GM13976 (cell line): Measurements from ENCODE around the gene AADACL4.

Experiments
- DNase-seq: peaks from one replicate; pipeline ENCODE4 v3.0.0; 2012; ENCODE audit warnings: low spot score
- in situ Hi-C: fragments of 300-500 bp; cut with MboI; formaldehyde crosslinking; loops from one replicate; pipeline ENCODE4 v1.12.0; 2022; ENCODE audit warnings: low sequenced_read_pairs, mixed read lengths, inconsistent platforms; ENCODE audit not compliant: unreplicated experiment
- TF ChIP-seq, protein P1 (sequence below): IDR thresholded peaks from 2 replicates; pipeline ENCODE4 v1.5.1; 2012; ENCODE audit warnings: borderline replicate concordance, mild to moderate bottlenecking; ENCODE audit not compliant: insufficient read depth; ENCODE audit errors: extremely low read depth, missing control alignments, control extremely low read depth

The AADACL4 gene

DNA sequence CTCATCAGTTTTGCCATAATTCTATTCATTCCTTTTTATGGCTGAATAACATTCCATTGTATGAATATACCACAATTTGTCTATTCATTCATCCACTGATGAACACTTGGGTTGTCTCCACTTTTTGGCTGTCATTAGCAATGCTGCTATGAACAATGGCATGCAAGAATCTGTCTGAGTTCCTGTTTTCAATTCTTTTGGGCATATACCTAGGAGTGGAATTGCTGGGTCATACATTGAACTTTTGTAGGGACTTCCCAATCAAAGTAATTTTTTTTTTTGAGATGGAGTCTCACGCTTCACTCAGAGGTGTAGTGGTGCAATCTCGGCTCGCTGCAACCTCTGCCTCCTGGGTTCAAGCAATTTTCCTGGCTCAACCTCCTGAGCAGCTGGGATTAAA lies 34.9 kb downstream of the AADACL4 start:
- in situ Hi-C loops: no loop called here
- no peak for DNase-seq
- TF ChIP-seq, protein P1, sequence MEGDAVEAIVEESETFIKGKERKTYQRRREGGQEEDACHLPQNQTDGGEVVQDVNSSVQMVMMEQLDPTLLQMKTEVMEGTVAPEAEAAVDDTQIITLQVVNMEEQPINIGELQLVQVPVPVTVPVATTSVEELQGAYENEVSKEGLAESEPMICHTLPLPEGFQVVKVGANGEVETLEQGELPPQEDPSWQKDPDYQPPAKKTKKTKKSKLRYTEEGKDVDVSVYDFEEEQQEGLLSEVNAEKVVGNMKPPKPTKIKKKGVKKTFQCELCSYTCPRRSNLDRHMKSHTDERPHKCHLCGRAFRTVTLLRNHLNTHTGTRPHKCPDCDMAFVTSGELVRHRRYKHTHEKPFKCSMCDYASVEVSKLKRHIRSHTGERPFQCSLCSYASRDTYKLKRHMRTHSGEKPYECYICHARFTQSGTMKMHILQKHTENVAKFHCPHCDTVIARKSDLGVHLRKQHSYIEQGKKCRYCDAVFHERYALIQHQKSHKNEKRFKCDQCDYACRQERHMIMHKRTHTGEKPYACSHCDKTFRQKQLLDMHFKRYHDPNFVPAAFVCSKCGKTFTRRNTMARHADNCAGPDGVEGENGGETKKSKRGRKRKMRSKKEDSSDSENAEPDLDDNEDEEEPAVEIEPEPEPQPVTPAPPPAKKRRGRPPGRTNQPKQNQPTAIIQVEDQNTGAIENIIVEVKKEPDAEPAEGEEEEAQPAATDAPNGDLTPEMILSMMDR: no peak

DNA sequence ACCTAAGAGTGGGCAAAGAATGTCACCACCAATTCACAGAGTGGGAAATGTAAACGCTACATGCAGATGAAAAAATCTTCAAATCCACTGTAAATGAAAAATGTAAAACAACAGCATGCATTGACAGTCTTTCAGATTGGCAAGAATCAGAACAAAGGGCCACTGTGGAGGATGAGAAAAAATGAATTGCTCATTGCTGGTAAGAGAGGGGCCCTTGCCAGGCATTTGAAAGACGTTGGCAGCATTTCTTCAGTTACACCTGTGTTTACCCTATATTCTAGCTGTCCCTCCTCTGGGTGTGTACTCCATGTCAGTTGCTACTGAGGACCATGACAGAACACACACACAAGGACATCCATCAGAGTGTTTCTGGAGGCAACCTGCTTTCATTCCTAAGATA lies 46.3 kb downstream of the AADACL4 start:
- no peak for DNase-seq
- TF ChIP-seq, protein P1: no peak
- in situ Hi-C loops: no loop called here

DNA sequence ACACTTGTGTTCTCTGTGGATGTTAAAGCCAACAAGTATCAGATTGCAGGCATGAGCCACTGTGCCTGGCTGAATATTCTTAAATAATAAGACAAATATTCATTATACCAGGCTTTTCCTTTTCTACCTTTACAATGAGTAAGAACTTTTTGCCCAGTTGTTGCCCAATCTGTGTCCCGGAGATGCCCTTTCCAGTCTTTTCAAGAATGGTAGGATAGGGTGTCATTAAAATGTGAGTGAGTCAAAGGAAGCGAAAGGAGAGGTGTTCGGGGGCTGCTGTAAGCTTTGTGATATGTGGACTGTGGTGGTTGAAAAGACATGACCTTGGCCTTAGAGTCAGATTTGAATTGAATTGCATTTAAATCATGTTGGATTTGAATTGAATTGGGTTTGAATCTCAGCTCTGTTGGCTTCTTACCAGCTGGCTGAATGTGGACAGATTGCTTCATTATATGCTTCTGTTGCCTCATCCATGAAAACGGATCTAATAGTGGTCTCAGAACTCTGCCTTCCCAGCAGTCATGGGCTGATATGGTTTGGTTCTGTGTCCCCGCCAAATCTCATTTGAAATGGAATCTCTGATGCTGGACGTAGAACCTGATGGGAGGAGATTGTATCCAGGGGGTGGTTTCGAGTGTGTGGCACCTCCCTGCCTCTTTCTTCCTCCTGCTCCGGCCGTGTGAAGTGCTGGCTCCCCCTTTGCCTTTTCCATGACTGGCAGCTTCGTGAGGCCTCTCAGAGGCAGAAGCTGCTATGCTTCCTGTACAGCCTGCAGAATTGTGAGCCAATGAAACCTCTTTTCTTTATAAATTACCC lies 49.3 kb downstream of the AADACL4 start:
- DNase-seq: no peak
- in situ Hi-C loops: no loop called here
- TF ChIP-seq, protein P1: no peak

DNA sequence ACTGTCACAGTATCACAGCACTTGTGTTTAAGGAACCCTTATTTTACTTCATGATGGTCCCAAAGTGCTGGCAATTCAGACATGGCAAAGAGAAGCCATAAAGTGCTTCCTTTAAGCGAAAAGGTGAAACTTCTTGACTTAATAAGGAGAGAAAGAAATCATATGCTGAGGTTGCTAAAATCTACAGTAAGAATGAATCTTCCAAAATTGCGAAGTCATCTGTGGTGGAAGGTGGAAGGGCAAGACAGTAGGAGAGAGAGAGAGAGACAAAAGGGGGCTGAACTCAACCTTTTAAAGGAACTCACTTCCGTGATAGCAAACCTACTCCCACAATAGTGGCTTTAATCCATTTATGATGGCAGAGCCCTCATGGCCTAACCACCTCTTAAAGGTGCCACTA lies 52.8 kb downstream of the AADACL4 start:
- in situ Hi-C loops: no loop called here
- TF ChIP-seq, protein P1: no peak
- DNase-seq: no peak

DNA sequence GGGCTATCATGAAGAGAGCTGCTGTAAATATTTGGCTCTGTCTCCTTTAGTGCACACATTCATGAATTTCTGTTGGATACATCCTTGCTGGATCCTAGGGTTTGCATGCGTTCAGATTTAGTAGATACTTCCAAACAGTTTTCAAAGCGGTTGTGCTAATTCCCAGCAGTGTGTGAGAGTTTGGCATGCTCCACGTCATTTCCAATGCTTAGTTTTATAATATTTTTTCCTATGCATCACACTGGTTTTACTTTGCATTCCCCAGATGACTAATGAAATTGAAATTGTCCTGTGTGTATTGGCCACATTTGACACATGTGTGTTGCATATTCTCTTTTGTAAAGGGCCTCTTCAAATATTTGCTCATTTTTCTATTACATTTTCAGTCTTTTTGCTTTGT lies 53.5 kb downstream of the AADACL4 start:
- TF ChIP-seq, protein P1: no peak
- DNase-seq: no peak
- in situ Hi-C loops: no loop called here

DNA sequence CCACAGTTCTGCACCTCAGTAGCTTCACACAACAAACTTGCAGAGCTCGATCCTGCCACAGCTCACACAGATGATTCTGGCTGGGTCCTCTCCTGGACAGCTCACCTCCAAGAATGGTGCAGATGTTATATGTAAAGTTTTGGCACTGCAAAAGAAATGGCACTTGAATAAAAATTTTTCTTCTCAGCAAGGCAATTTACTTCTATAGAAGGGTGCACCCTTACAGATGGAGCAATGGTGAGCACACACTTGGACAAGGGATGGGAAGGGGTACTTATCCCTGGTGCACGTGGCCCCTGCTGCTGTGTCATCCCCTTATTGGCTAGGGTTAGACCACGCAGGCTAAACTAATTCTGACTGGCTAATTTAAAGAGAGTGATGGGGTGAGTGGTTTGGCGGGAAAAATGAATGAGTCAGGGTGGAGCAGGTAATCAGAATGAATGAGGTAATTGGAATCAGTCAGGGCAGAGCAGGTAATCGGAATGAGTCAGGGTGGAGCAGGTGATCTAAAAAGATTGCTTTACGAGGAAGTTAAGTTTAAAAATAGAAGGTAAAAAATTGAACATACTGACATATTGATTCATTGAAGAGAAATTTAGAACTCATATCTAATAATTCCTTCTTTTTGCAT lies 60.1 kb downstream of the AADACL4 start:
- in situ Hi-C loops: no loop called here
- TF ChIP-seq, protein P1: no peak
- no peak for DNase-seq
